HepG2 (cell line): Measurements from ENCODE around the gene SPN. TPM values are rescaled to one million over a fixed set of nuclear protein-coding genes. Genes with fewer than 3 reads are reported as not detected.

Experiments used
- ATAC-seq: fragments of 200-7000 bp; cut with Tn5 transposase; 3 replicates; pipeline ENCODE4 v1.9.1; 2020; ENCODE audit warnings: mild to moderate bottlenecking, moderate library complexity
- BruUV-seq: library from RNA; stranded (reverse); fragments of 400-500 nt; replicated peaks from 2 replicates; lab custom pipeline; 2021; lab: Mats Ljungman, UMichigan
- CTCF ChIA-PET: fragments of 300-600 bp; formaldehyde crosslinking; extraction: SDS; loops from one replicate; lab custom pipeline; 2021; ENCODE audit warnings: low total read pairs, inconsistent platforms, low intra/inter-chr PET ratio; lab: Yijun Ruan, JAX
- POLR2A ChIA-PET: fragments of 350-600 bp; sonication (Branson Sonifier 250); formaldehyde crosslinking; loops from one replicate; lab custom pipeline; 2020; ENCODE audit warnings: antibody characterized with exemption, inconsistent platforms; lab: Yijun Ruan, JAX
- DNase-seq: peaks from one replicate; pipeline ENCODE4 v3.0.0-alpha.2; 2015; ENCODE audit warnings: low spot score
- FAIRE-seq: peaks from 3 replicates; lab custom pipeline; 2011; peaks lifted over from hg19 to GRCh38; lab: Jason Lieb, UNC
- H2AFZ ChIP-seq: one replicate; pipeline ENCODE4 v1.6.1; 2011; ENCODE audit warnings: low read length, inconsistent platforms
- H3K27ac ChIP-seq: fragments of 300-600 bp; 3 replicates; pipeline ENCODE4 v1.8.0; 2011; ENCODE audit warnings: mixed run types, mild to moderate bottlenecking, mixed read lengths, low read length, inconsistent platforms; ENCODE audit not compliant: insufficient read depth; ENCODE audit errors: extremely low read length
- H3K27me3 ChIP-seq, 2 experiments: fragments of 200-600 bp in 1 of 2; 2 replicates in 1 of 2; 3 replicates in 1 of 2; pipeline versions ENCODE4 v1.6.0 to v1.8.0; 2011; ENCODE audit warnings: low read length in 2 of 2, mild to moderate bottlenecking in 2 of 2, moderate library complexity in 2 of 2, inconsistent platforms in 1 of 2; ENCODE audit not compliant: insufficient read depth in 2 of 2, control insufficient read depth in 1 of 2
- H3K36me3 ChIP-seq, 2 experiments: fragments of 200-600 bp in 1 of 2; replicated peaks in 1 of 2; 2 replicates in 1 of 2; 3 replicates in 1 of 2; pipeline versions ENCODE4 v1.5.1 to v1.8.0; 2011; ENCODE audit warnings: low read length in 2 of 2, inconsistent platforms in 1 of 2; ENCODE audit not compliant: insufficient read depth in 2 of 2, control insufficient read depth in 1 of 2
- H3K4me1 ChIP-seq: 2 replicates; pipeline ENCODE4 v1.5.1; 2012; ENCODE audit warnings: low read length, inconsistent platforms; ENCODE audit not compliant: insufficient read depth
- H3K4me2 ChIP-seq: 2 replicates; pipeline ENCODE4 v1.6.0; 2011; ENCODE audit warnings: low read depth, low read length, inconsistent platforms
- H3K4me3 ChIP-seq, 3 experiments: fragments of 200-600 bp in 1 of 3; sonication (generic), shearing (Covaris generic) in 1 of 3; replicated peaks in 1 of 3; 2 replicates each; pipeline ENCODE4 v1.5.1; 2011 to 2016; ENCODE audit warnings: low read length in 3 of 3, inconsistent platforms in 2 of 3, low read depth in 2 of 3, mild to moderate bottlenecking in 2 of 3, control low read depth in 1 of 3, mixed read lengths in 1 of 3; ENCODE audit not compliant: insufficient read depth in 1 of 3
- H3K79me2 ChIP-seq: one replicate; pipeline ENCODE4 v1.6.1; 2011; ENCODE audit warnings: low read length, inconsistent platforms; ENCODE audit not compliant: insufficient read depth
- H3K9ac ChIP-seq: 2 replicates; pipeline ENCODE4 v1.6.0; 2011; ENCODE audit warnings: mild to moderate bottlenecking, low read depth, low read length, inconsistent platforms; ENCODE audit not compliant: insufficient read depth
- H3K9me3 ChIP-seq: 2 replicates; pipeline ENCODE4 v1.5.1; 2012; ENCODE audit warnings: mild to moderate bottlenecking, low read length
- H4K20me1 ChIP-seq: 2 replicates; pipeline ENCODE4 v1.6.0; 2011; ENCODE audit warnings: inconsistent platforms, mild to moderate bottlenecking, low read length, moderate library complexity; ENCODE audit not compliant: insufficient read depth
- CBX2 ChIP-seq, 2 experiments: fragments of 200-600 bp in 1 of 2; sonication (generic); formaldehyde crosslinking in 1 of 2; IDR thresholded peaks; 2 replicates each; pipeline versions ENCODE4 v1.7.0 to v1.8.1; 2018 to 2022; ENCODE audit warnings: low read depth in 2 of 2, low read length in 1 of 2, mild to moderate bottlenecking in 1 of 2, missing genetic modification reagents in 1 of 2
- DBP ChIP-seq: sonication (generic); formaldehyde crosslinking; IDR thresholded peaks from 2 replicates; pipeline ENCODE4 v1.4.0; 2020; ENCODE audit warnings: missing genetic modification reagents; ENCODE audit errors: not compliant biosample characterization
- ESRRA ChIP-seq: sonication (generic); formaldehyde crosslinking; IDR thresholded peaks from 2 replicates; pipeline ENCODE4 v1.5.1; 2020; ENCODE audit warnings: mild to moderate bottlenecking, low read depth, missing genetic modification reagents
- FOSL2 ChIP-seq: sonication (generic); formaldehyde crosslinking; IDR thresholded peaks from 2 replicates; pipeline ENCODE4 v1.4.0; 2020; ENCODE audit warnings: missing genetic modification reagents
- GPBP1L1 ChIP-seq: sonication (generic); formaldehyde crosslinking; IDR thresholded peaks from 2 replicates; pipeline ENCODE4 v1.5.0; 2020; ENCODE audit warnings: mild to moderate bottlenecking, missing genetic modification reagents
- NRL ChIP-seq: sonication (generic); formaldehyde crosslinking; IDR thresholded peaks from 2 replicates; pipeline ENCODE4 v1.5.0; 2020; ENCODE audit warnings: missing genetic modification reagents, mild to moderate bottlenecking, moderate library complexity, borderline replicate concordance
- RAD21 ChIP-seq: fragments of 450-650 bp; formaldehyde crosslinking; IDR thresholded peaks from 2 replicates; pipeline ENCODE4 v1.5.0; 2020; ENCODE audit warnings: mild to moderate bottlenecking
- RXRB ChIP-seq: IDR thresholded peaks from 2 replicates; pipeline ENCODE4 v1.6.1; 2016; ENCODE audit warnings: borderline replicate concordance, missing genetic modification reagents, missing compliant biosample characterization
- SNAPC2 ChIP-seq: sonication (generic); formaldehyde crosslinking; IDR thresholded peaks from 2 replicates; pipeline ENCODE4 v1.8.1; 2022; ENCODE audit warnings: mild to moderate bottlenecking, missing genetic modification reagents
- TCF12 ChIP-seq, 2 experiments: fragments of 450-650 bp in 1 of 2; sonication (generic) in 1 of 2; formaldehyde crosslinking in 1 of 2; IDR thresholded peaks; 2 replicates each; pipeline versions ENCODE4 v1.6.1 to v1.8.0; 2017 to 2022; ENCODE audit warnings: antibody characterized with exemption in 1 of 2, mild to moderate bottlenecking in 1 of 2, missing genetic modification reagents in 1 of 2, moderate library complexity in 1 of 2
- TEAD3 ChIP-seq: optimal IDR thresholded peaks from 2 replicates; pipeline ENCODE3; 2016; ENCODE audit warnings: borderline replicate concordance
- ZBTB34 ChIP-seq: sonication (generic); formaldehyde crosslinking; IDR thresholded peaks from 2 replicates; pipeline ENCODE4 v1.8.0; 2022; ENCODE audit warnings: mild to moderate bottlenecking, missing genetic modification reagents
- ZNF138 ChIP-seq: sonication (generic); formaldehyde crosslinking; IDR thresholded peaks from 2 replicates; pipeline ENCODE4 v1.5.0; 2020; ENCODE audit warnings: mild to moderate bottlenecking, low read depth, missing genetic modification reagents
- ZNF331 ChIP-seq: sonication (generic); formaldehyde crosslinking; IDR thresholded peaks from 2 replicates; pipeline ENCODE4 v1.4.0; 2020; ENCODE audit warnings: missing genetic modification reagents
- ZNF569 ChIP-seq: sonication (generic); formaldehyde crosslinking; IDR thresholded peaks from 2 replicates; pipeline ENCODE4 v1.5.0; 2020; ENCODE audit warnings: mild to moderate bottlenecking, missing genetic modification reagents, moderate library complexity, borderline replicate concordance
- ZNF597 ChIP-seq: sonication (generic); formaldehyde crosslinking; IDR thresholded peaks from 2 replicates; pipeline ENCODE4 v1.5.0; 2020; ENCODE audit warnings: missing genetic modification reagents
- ZSCAN31 ChIP-seq: sonication (generic); formaldehyde crosslinking; IDR thresholded peaks from 2 replicates; pipeline ENCODE4 v1.5.0; 2020; ENCODE audit warnings: low read depth, mild to moderate bottlenecking, missing genetic modification reagents
- WGBS: methylation state at CpG from one replicate; pipeline ENCODE4 v1.1.6; 2017; ENCODE audit warnings: low lambda C conversion rate; 5-methylcytosine and 5-hydroxymethylcytosine counted together
- in situ Hi-C: cut with HindIII; loops from 2 replicates; pipeline ENCODE4 v1.10.0; 2017; ENCODE audit warnings: low pct_unique_long_range_greater_than_20kb; ENCODE audit not compliant: extremely low pct_ligation_motif_present
- intact Hi-C: fragments of 100-400 bp; cut with micrococcal nuclease; formaldehyde crosslinking; loops from one replicate; pipeline ENCODE4 v1.10.0; 2022; ENCODE audit not compliant: unreplicated experiment
- polyA plus RNA-seq, 8 experiments: library from polyadenylated mRNA; depleted of rRNA in 3 of 8; stranded (reverse) in 7 of 8; unstranded in 1 of 8; fragments of >200 nt; fragmentation: Illumina TruSeq in 4 of 8; extraction: Trizol in 4 of 8; gene quantifications; 2 replicates each; pipeline versions ENCODE4 v1.2.1 to v1.2.3, GENCODE V29; 2011 to 2016; ENCODE audit warnings: low read depth in 4 of 8, missing spikeins in 1 of 8, mixed read lengths in 1 of 8; ENCODE audit not compliant: insufficient read depth in 1 of 8
- total RNA-seq, 5 experiments: library from RNA; depleted of rRNA; stranded (reverse); fragments of >200 nt; fragmentation: Illumina TruSeq; extraction: Trizol; gene quantifications; 2 replicates each; pipeline ENCODE4 v1.2.3, GENCODE V29; 2016; ENCODE audit warnings: low read depth in 1 of 5

The SPN gene
- total and polyA plus RNA-seq, 2 of the 13 experiments (the other 11 are each of a cell fraction or from before 2014, with no cell fraction given): 0.22 to 1.6 TPM

- H3K9me3 ChIP-seq: no peaks in the 10 kb centered on the region
- H3K79me2 ChIP-seq: no peaks in the 10 kb centered on the region
- H3K4me2 ChIP-seq: peak overlapping the region; percentile 36
- peaks cover 32% of the 10 kb centered on the region for H3K4me1 ChIP-seq
- H4K20me1 ChIP-seq: no peaks in the 10 kb centered on the region
- CTCF ChIA-PET: interaction anchor here (0.6 to 1.8 kb wide), 3 partner anchors 10 to 19 kb away, joined by 3 to 9 read pairs (median 3); no protein-coding TSS in a partner anchor
- no peak overlapping the region for H3K4me3 ChIP-seq
- WGBS: 32% methylated on average over 17 of the region's 17 CpGs
- H3K9ac ChIP-seq: no peak overlapping the region
- peaks cover 0 to 3% of the 10 kb centered on the region in 2 experiments; a peak in 1 of 5 replicates for H3K27me3 ChIP-seq
- BruUV-seq: no TSS peak
- in situ Hi-C loops (no loop called here), intact Hi-C loops (no loop called here)
- H3K36me3 ChIP-seq: no peaks in the 10 kb centered on the region
- DNase-seq (peak; percentile 75), ATAC-seq (peak; percentile 94), FAIRE-seq (peak; percentile 84)
- H2AFZ ChIP-seq: no peak overlapping the region
- POLR2A ChIA-PET: interaction anchor here (1.1 kb wide), 1 partner anchor 10 kb away, joined by 7 read pairs; no protein-coding TSS in a partner anchor
- no peak overlapping the region for H3K27ac ChIP-seq
- TF ChIP-seq DBP (CRISPR knock-in tag): no peak
- no peak for TF ChIP-seq GPBP1L1 (CRISPR knock-in tag)
- TF ChIP-seq ZBTB34: 0 out of 2 replicates have a peak, but pooled peaks have one; percentile 41
- TF ChIP-seq SNAPC2 (CRISPR knock-in tag): no peak
- TF ChIP-seq TEAD3 (CRISPR knock-in tag): peak; percentile 68
- TF ChIP-seq ZNF569 (CRISPR knock-in tag): no peak
- TF ChIP-seq TCF12 (IDR thresholded peaks at IDR 0.05): no peak
- TF ChIP-seq TCF12 (CRISPR knock-in tag; IDR thresholded peaks at IDR 0.05): no peak
- TF ChIP-seq ZNF597 (CRISPR knock-in tag): no peak
- no peak for TF ChIP-seq ZSCAN31 (CRISPR knock-in tag)
- TF ChIP-seq RXRB: 0 out of 2 replicates have a peak, but pooled peaks have one; percentile 19
- 0 out of 2 replicates have a peak, but pooled peaks have one; percentile 50 for TF ChIP-seq ESRRA (CRISPR knock-in tag)
- peak; percentile 44 for TF ChIP-seq RAD21 (CRISPR knock-in tag)
- TF ChIP-seq CBX2 (IDR thresholded peaks at IDR 0.05; ENCODE audit: low read depth, low read length): no peak
- no peak for TF ChIP-seq CBX2 (CRISPR knock-in tag; IDR thresholded peaks at IDR 0.05; ENCODE audit: low read depth)
- peak; percentile 39; the same call in 1 of the 2 replicates for TF ChIP-seq FOSL2
- TF ChIP-seq ZNF138 (CRISPR knock-in tag): no peak
- TF ChIP-seq ZNF331: peak; percentile 11; the same call in 1 of the 2 replicates
- TF ChIP-seq NRL (CRISPR knock-in tag): no peak
These were observed 47.5 kb downstream of the SPN start for GRCh38 chr16:29710227-29711219.
